HL-60 (cell line): ENCODE measurements around the gene MUC6.

ENCODE experiments used
- DNase-seq, 2 experiments: peaks; one replicate each; pipeline ENCODE4 v3.0.0-alpha.2; 2010 to 2020; ENCODE audit warnings: low read depth in 1 of 2, low spot score in 1 of 2
- H3K27ac ChIP-seq: fragments of 250-450 bp; sonication (Bioruptor Pico); replicated peaks from 2 replicates; pipeline ENCODE4 v1.5.1; 2020; ENCODE audit warnings: mild to moderate bottlenecking, moderate library complexity
- H3K27me3 ChIP-seq: fragments of 250-450 bp; sonication (Bioruptor Pico); 2 replicates; pipeline ENCODE4 v1.5.1; 2021; ENCODE audit warnings: mild to moderate bottlenecking, moderate library complexity; ENCODE audit not compliant: insufficient read depth, poor library complexity, severe bottlenecking
- H3K4me3 ChIP-seq: replicated peaks from 2 replicates; pipeline ENCODE4 v1.5.1; 2011; ENCODE audit warnings: mild to moderate bottlenecking, control low read depth, low read length; ENCODE audit not compliant: insufficient read depth
- CTCF ChIP-seq: IDR thresholded peaks from one replicate; pipeline ENCODE4 v1.5.1; 2011; ENCODE audit warnings: low read length, control low read depth, inconsistent platforms; ENCODE audit not compliant: insufficient read depth
- GABPA ChIP-seq: IDR thresholded peaks from 2 replicates; pipeline ENCODE4 v1.6.1; 2012; ENCODE audit warnings: low read depth
- POLR2AphosphoS5 ChIP-seq: IDR thresholded peaks from 2 replicates; pipeline ENCODE4 v1.6.1; 2012; ENCODE audit warnings: low read depth
- REST ChIP-seq: IDR thresholded peaks from 2 replicates; pipeline ENCODE4 v1.6.1; 2012; ENCODE audit warnings: low read depth; ENCODE audit not compliant: insufficient replicate concordance
- SPI1 ChIP-seq: IDR thresholded peaks from 2 replicates; pipeline ENCODE4 v1.6.1; 2012; ENCODE audit warnings: low read depth, mild to moderate bottlenecking, borderline replicate concordance

Gene MUC6

GRCh38 chr11:1044160-1044559 lies 7.6 kb upstream of the MUC6 start:
- no peak overlapping the region for H3K4me3 ChIP-seq
- no peak for TF ChIP-seq GABPA
- TF ChIP-seq CTCF, result no peak
- TF ChIP-seq POLR2AphosphoS5, result no peak
- TF ChIP-seq SPI1, result no peak
- no peak for TF ChIP-seq REST
- no peak overlapping the region for H3K27ac ChIP-seq
- DNase-seq, result no peak
- H3K27me3 ChIP-seq, result peaks cover 21% of the 10 kb centered on the region

GRCh38 chr11:1043563-1044096 lies 7.1 kb upstream of the MUC6 start:
- Histone ChIP-seq H3K4me3 (no peak overlapping the region), H3K27ac (no peak overlapping the region), H3K27me3 (peaks cover 18% of the 10 kb centered on the region)
- DNase-seq, result no peak
- no peak for TF ChIP-seq REST
- TF ChIP-seq SPI1, result no peak
- TF ChIP-seq CTCF, result no peak
- TF ChIP-seq POLR2AphosphoS5, result no peak
- TF ChIP-seq GABPA, result no peak

- TF ChIP-seq REST (no peak), CTCF (no peak), SPI1 (no peak), POLR2AphosphoS5 (no peak), GABPA (no peak)
- DNase-seq, result no peak
Measured at GRCh38 chr11:1042626-1043562, 6.4 kb upstream of the MUC6 start.

More at GRCh38 chr11:1042626-1043562, 6.4 kb upstream of the MUC6 start:
- H3K27ac ChIP-seq, result no peak overlapping the region
- H3K4me3 ChIP-seq, result no peak overlapping the region
- H3K27me3 ChIP-seq, result peaks cover 14% of the 10 kb centered on the region
